ENCODE results near the gene UROC1. TPM values are rescaled to one million over a fixed set of nuclear protein-coding genes. Genes with fewer than 3 reads are reported as not detected.

Gene UROC1
- total RNA-seq, 1 experiment from 2014 or later = not detected

DNA sequence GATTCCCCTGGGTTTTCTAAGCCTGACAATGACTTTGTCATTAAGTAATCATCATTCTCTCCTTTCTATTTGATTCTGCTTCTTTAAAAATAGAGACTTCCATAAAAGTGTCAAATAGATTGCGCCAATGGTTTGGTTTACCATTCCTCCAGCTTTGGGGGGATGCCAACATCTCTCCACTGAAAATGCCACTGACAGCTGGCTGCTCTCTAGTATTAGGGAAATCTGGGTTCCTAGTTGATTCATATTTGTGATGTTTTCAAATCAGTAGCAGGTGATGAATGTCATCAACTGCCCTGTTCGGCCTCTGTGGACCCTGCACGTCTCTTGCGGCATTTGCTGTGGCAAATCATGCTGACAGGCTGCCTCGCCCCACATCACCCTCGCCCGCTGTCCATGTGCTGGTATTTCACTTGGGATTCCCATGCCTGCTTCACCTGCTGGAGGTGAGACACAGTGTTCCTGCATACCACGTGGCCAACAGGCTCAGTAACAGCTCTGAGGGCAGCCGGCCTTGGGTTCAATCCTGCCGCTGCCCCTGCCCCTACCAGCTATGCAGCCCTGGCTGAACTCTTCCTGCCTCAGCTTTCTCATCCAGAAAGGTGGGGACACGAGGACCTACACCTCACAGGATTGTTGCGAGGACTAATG, 70.0 kb downstream of the UROC1 start:
- Histone ChIP-seq H2AK5ac (ENCODE audit: insufficient read length, low read length) (no peak overlapping the region), H4K20me1 (ENCODE audit: control insufficient read depth, insufficient read depth, insufficient read length) (no peaks in the 10 kb centered on the region), H3K79me2 (ENCODE audit: insufficient read depth, low read length) (no peaks in the 10 kb centered on the region), H3K4me1 (ENCODE audit: insufficient read depth, low read length) (no peaks in the 10 kb centered on the region), H4K8ac (replicated peaks; ENCODE audit: insufficient read length, low read depth, low read length) (no peak overlapping the region), H2BK12ac (ENCODE audit: insufficient read length, low read depth, low read length) (no peak overlapping the region), H3K4ac (ENCODE audit: low read depth, low read length) (no peak overlapping the region), H4K5ac (ENCODE audit: insufficient read length, low read depth, low read length) (no peak overlapping the region), H3K14ac (ENCODE audit: insufficient read depth, low read length) (no peak overlapping the region; the same call in 1 of the 2 replicates), H3K9ac (ENCODE audit: extremely low read depth, insufficient read length, low read length) (no peak overlapping the region), H4K91ac (ENCODE audit: insufficient read length, low read depth, low read length) (no peak overlapping the region), H2BK5ac (ENCODE audit: insufficient read length, low read length) (no peak overlapping the region), H2AFZ (ENCODE audit: low read length) (no peak overlapping the region), H3K9me3 (ENCODE audit: control insufficient read depth, low read depth, low read length) (no peaks in the 10 kb centered on the region), H3K79me1 (ENCODE audit: insufficient read depth, low read depth, low read length, poor library complexity, severe bottlenecking) (no peaks in the 10 kb centered on the region), H3T11ph (ENCODE audit: low read length) (no peak overlapping the region), H2BK15ac (ENCODE audit: low read depth, low read length) (no peak overlapping the region), H3K23ac (ENCODE audit: insufficient read length, low read depth, low read length) (no peak overlapping the region), H3K27me3 (ENCODE audit: insufficient read depth, low read length) (no peaks in the 10 kb centered on the region), H2BK120ac (ENCODE audit: low read depth, low read length, poor library complexity, severe bottlenecking) (no peak overlapping the region), H3K27ac (ENCODE audit: insufficient read length, low read depth, low read length) (no peak overlapping the region), H3K4me2 (ENCODE audit: insufficient read depth, insufficient read length, low read length) (no peak overlapping the region), H3K23me2 (ENCODE audit: insufficient read length, low read depth, low read length, poor library complexity, severe bottlenecking) (no peaks in the 10 kb centered on the region), H2BK20ac (ENCODE audit: low read depth, low read length, poor library complexity, severe bottlenecking) (no peak overlapping the region), H3K56ac (ENCODE audit: insufficient read length, low read depth, low read length) (no peak overlapping the region), H3K18ac (ENCODE audit: insufficient read length, low read depth, low read length) (no peak overlapping the region)
- TF ChIP-seq, protein P1, sequence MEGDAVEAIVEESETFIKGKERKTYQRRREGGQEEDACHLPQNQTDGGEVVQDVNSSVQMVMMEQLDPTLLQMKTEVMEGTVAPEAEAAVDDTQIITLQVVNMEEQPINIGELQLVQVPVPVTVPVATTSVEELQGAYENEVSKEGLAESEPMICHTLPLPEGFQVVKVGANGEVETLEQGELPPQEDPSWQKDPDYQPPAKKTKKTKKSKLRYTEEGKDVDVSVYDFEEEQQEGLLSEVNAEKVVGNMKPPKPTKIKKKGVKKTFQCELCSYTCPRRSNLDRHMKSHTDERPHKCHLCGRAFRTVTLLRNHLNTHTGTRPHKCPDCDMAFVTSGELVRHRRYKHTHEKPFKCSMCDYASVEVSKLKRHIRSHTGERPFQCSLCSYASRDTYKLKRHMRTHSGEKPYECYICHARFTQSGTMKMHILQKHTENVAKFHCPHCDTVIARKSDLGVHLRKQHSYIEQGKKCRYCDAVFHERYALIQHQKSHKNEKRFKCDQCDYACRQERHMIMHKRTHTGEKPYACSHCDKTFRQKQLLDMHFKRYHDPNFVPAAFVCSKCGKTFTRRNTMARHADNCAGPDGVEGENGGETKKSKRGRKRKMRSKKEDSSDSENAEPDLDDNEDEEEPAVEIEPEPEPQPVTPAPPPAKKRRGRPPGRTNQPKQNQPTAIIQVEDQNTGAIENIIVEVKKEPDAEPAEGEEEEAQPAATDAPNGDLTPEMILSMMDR (conservative IDR thresholded peaks at IDR 0.05) = no peak
- H3K27ac Mint-ChIP-seq = no peak overlapping the region
- H3K4me1 Mint-ChIP-seq = peaks cover 15 to 18% of the 10 kb centered on the region in 2 experiments
- DNase-seq = no peak
- peaks cover 7 to 27% (median 18%) of the 10 kb centered on the region in 3 experiments for H3K36me3 Mint-ChIP-seq (ENCODE audit: insufficient read depth in 1 of 3, low read depth in 3 of 3)
- H3K9me3 Mint-ChIP-seq = no peaks in the 10 kb centered on the region
- H3K4me3 Mint-ChIP-seq = no peak overlapping the region
- no peaks in the 10 kb centered on the region; the same call in 1 of the 2 replicates for H3K27me3 Mint-ChIP-seq (ENCODE audit: low read depth)
- WGBS (ENCODE audit: extremely low coverage, insufficient read length, low lambda C conversion rate) = no CpG with 5 or more reads among the region's 12 CpGs
